ENCODE results near the gene NACAD. TPM values are rescaled to one million over a fixed set of nuclear protein-coding genes. Genes with fewer than 3 reads are reported as not detected.
A peak's percentile ranks its signal among the peaks of the same experiment; 100 is the strongest.
"Not testable (repeated sequence)": the region's sequence is repeated elsewhere in the genome, so short reads cannot be mapped to it uniquely, and the experiment has no call there.

NACAD gene
- total RNA-seq, 1 donor from 2014 or later: 1.0 TPM

DNA sequence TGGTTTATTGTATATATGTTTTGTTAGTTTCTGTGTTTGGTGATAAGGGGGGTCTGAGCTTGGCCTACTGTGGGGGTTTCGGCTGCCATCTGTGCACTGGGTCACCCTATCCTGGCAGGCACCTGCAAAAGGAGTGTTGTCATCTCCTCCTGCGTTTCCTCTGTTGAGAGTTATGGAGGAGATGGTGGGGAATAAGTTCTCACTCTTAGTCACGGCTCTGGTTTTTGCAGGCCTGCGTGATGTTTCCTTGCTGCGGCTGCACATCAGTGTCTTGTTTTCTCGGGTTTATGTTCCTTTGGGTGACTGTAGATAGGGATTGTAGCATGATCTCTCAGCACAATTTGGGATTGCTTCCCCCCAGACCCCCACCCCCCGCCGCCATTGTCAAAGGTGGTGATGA lies 52.0 kb downstream of the NACAD start:
- no peaks in the 10 kb centered on the region for H3K27me3 ChIP-seq (ENCODE audit: control insufficient read depth in 3 of 3, insufficient read depth in 3 of 3, low read length in 3 of 3)
- peaks cover 11 to 15% (median 13%) of the 10 kb centered on the region in 3 donors for H3K36me3 ChIP-seq (ENCODE audit: control insufficient read depth in 3 of 3, insufficient read depth in 3 of 3, low read length in 3 of 3)
- H3K4me1 ChIP-seq (ENCODE audit: control insufficient read depth in 3 of 3, insufficient read depth in 3 of 3, low read length in 3 of 3): peaks cover 15 to 21% (median 15%) of the 10 kb centered on the region in 3 donors
- H3K4me3 ChIP-seq (ENCODE audit: low read length in 3 of 3): no peak overlapping the region
- H3K9me3 ChIP-seq (ENCODE audit: control insufficient read depth in 3 of 3, low read length in 3 of 3): no peaks in the 10 kb centered on the region
- H3K9ac ChIP-seq (ENCODE audit: low read depth in 1 of 3, low read length in 3 of 3): no peak overlapping the region
- no peak overlapping the region for H3K27ac ChIP-seq (ENCODE audit: low read depth, low read length)

DNA sequence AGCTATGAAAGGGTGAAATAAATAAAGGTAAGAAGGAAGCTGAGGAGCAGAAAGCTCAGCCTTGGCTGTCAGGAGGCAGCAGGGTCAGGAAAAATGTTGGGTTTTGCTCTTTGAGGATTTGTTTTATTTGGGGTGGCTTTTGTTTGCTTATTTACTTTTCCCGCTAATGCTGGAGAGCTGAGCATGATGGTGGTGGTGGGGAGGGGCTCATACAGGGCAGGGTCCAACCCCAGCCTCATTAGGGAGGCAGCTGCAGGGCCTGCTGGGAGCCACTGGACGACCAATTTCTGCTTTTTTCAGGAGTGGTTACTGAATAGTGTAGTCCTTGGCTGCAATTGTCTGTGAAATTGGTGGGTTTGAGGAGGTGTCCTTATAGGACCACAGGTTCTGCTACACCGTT lies 52.5 kb downstream of the NACAD start:
- Histone ChIP-seq H3K9me3 (ENCODE audit: control insufficient read depth in 3 of 3, low read length in 3 of 3) (no peaks in the 10 kb centered on the region), H3K36me3 (ENCODE audit: control insufficient read depth in 3 of 3, insufficient read depth in 3 of 3, low read length in 3 of 3) (peaks cover 8 to 10% (median 8%) of the 10 kb centered on the region in 3 donors), H3K4me1 (ENCODE audit: control insufficient read depth in 3 of 3, insufficient read depth in 3 of 3, low read length in 3 of 3) (peaks cover 15 to 21% (median 15%) of the 10 kb centered on the region in 3 donors), H3K27me3 (ENCODE audit: control insufficient read depth in 3 of 3, insufficient read depth in 3 of 3, low read length in 3 of 3) (no peaks in the 10 kb centered on the region), H3K4me3 (ENCODE audit: low read length in 3 of 3) (no peak overlapping the region), H3K9ac (ENCODE audit: low read depth in 1 of 3, low read length in 3 of 3) (no peak overlapping the region), H3K27ac (ENCODE audit: low read depth, low read length) (no peak overlapping the region)

DNA sequence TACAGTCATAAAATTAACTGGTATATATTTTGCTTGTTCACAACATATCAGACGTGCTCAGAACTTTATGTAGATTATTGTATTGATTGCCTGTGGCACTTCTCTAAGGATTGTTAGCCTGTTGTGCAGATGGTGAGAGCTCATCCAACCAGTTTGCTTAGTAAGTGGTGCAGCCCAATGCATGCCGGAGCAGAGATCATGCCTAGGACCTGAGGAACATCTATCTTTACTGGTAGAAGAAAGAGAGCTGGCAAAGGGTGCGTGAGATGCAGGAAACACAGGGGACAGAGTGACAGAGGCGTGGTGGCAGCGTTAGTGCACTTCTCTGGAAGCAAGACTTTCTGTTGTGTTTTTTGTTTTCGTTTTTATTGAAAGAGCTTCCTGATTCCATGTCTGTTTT lies 52.9 kb downstream of the NACAD start:
- Histone ChIP-seq H3K27ac (ENCODE audit: low read depth, low read length) (no peak overlapping the region), H3K9me3 (ENCODE audit: control insufficient read depth in 3 of 3, low read length in 3 of 3) (no peaks in the 10 kb centered on the region), H3K36me3 (ENCODE audit: control insufficient read depth in 3 of 3, insufficient read depth in 3 of 3, low read length in 3 of 3) (peaks cover 7 to 9% (median 8%) of the 10 kb centered on the region in 3 donors), H3K4me1 (ENCODE audit: control insufficient read depth in 3 of 3, insufficient read depth in 3 of 3, low read length in 3 of 3) (peaks cover 15 to 21% (median 15%) of the 10 kb centered on the region in 3 donors), H3K9ac (ENCODE audit: low read depth in 1 of 3, low read length in 3 of 3) (no peak overlapping the region), H3K27me3 (ENCODE audit: control insufficient read depth in 3 of 3, insufficient read depth in 3 of 3, low read length in 3 of 3) (no peaks in the 10 kb centered on the region), H3K4me3 (ENCODE audit: low read length in 3 of 3) (no peak overlapping the region)

DNA sequence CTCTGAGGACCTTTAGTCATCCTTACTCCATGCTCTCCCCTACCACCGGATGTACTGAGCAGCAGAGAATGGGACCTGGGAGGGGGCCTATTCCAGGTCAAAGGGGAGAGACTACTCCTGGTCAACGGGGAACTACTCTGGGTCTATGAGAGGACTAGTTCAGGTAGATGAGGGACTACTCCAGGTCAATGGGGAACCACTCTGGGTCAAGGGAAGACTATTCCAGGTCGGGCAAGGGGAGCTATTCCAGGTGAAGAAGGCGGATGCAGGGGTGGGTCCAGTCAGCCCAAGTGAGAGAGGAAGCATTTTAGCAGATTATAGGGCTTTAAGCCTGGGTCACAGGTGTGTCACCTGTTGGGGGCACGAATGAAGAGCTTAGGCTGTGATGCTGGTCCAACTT lies 53.4 kb downstream of the NACAD start:
- H3K9me3 ChIP-seq (ENCODE audit: control insufficient read depth in 3 of 3, low read length in 3 of 3): no peaks in the 10 kb centered on the region
- H3K36me3 ChIP-seq (ENCODE audit: control insufficient read depth in 3 of 3, insufficient read depth in 3 of 3, low read length in 3 of 3): peaks cover 6 to 9% (median 7%) of the 10 kb centered on the region in 3 donors
- no peak overlapping the region for H3K27ac ChIP-seq (ENCODE audit: low read depth, low read length)
- H3K4me1 ChIP-seq (ENCODE audit: control insufficient read depth in 3 of 3, insufficient read depth in 3 of 3, low read length in 3 of 3): peaks cover 15 to 21% (median 15%) of the 10 kb centered on the region in 3 donors
- H3K4me3 ChIP-seq (ENCODE audit: low read length in 3 of 3): no peak overlapping the region
- H3K27me3 ChIP-seq (ENCODE audit: control insufficient read depth in 3 of 3, insufficient read depth in 3 of 3, low read length in 3 of 3): no peaks in the 10 kb centered on the region
- peak overlapping the region in 1 of 3 donors; percentile 3 for H3K9ac ChIP-seq (ENCODE audit: low read depth in 1 of 3, low read length in 3 of 3)

DNA sequence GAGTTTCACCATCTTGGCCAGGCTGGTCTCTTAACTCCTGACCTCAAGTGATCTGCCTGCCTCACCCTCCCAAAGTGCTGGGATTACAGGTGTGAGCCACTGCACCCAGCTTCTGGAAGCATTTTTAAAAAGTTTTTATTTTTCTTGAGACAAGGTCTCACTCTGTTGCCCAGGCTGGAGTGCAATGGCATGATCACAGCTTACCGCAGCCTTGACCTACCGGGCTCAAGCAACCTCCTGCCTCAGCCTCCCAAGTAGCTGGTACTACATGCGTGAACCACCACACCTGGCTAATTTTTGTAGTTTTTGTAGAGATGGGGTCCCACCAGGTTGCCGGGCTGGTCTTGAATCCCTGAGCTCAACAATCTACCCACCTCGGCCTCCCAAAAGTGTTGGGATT lies 54.1 kb downstream of the NACAD start:
- not testable (repeated sequence) for H3K9me3 ChIP-seq (ENCODE audit: control insufficient read depth in 3 of 3, low read length in 3 of 3); H3K27ac ChIP-seq (ENCODE audit: low read depth, low read length); H3K27me3 ChIP-seq (ENCODE audit: control insufficient read depth in 3 of 3, insufficient read depth in 3 of 3, low read length in 3 of 3); H3K9ac ChIP-seq (ENCODE audit: low read depth in 1 of 3, low read length in 3 of 3); H3K36me3 ChIP-seq (ENCODE audit: control insufficient read depth in 3 of 3, insufficient read depth in 3 of 3, low read length in 3 of 3); H3K4me3 ChIP-seq (ENCODE audit: low read length in 3 of 3)
- H3K4me1 ChIP-seq (ENCODE audit: control insufficient read depth in 3 of 3, insufficient read depth in 3 of 3, low read length in 3 of 3): peaks cover 15 to 21% (median 15%) of the 10 kb centered on the region in 3 donors

DNA sequence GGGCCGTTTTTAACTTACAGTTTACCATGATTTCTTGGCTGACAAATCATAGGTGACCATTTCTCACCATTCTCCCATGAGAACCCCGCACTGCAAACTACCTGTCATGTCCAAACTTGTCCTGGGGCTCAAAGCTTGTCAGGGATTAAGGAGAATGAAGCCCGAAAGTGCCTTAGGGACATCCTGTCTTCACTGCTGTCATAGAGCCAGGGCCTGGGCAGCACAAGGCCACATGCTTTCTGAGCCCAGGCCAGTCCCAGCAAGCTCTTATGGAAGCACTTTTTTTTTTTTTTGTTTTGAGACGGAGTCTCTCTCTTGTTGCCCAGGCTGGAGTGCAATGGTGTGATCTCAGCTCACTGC lies 54.9 kb downstream of the NACAD start:
- H3K27me3 ChIP-seq (ENCODE audit: control insufficient read depth in 3 of 3, insufficient read depth in 3 of 3, low read length in 3 of 3): no peaks in the 10 kb centered on the region
- peaks cover 15 to 21% (median 15%) of the 10 kb centered on the region in 3 donors for H3K4me1 ChIP-seq (ENCODE audit: control insufficient read depth in 3 of 3, insufficient read depth in 3 of 3, low read length in 3 of 3)
- no peak overlapping the region for H3K4me3 ChIP-seq (ENCODE audit: low read length in 3 of 3)
- no peaks in the 10 kb centered on the region for H3K9me3 ChIP-seq (ENCODE audit: control insufficient read depth in 3 of 3, low read length in 3 of 3)
- peaks cover 4 to 5% (median 4%) of the 10 kb centered on the region in 3 donors for H3K36me3 ChIP-seq (ENCODE audit: control insufficient read depth in 3 of 3, insufficient read depth in 3 of 3, low read length in 3 of 3)
- no peak overlapping the region for H3K9ac ChIP-seq (ENCODE audit: low read depth in 1 of 3, low read length in 3 of 3)
- peak overlapping the region; percentile 42 for H3K27ac ChIP-seq (ENCODE audit: low read depth, low read length)

DNA sequence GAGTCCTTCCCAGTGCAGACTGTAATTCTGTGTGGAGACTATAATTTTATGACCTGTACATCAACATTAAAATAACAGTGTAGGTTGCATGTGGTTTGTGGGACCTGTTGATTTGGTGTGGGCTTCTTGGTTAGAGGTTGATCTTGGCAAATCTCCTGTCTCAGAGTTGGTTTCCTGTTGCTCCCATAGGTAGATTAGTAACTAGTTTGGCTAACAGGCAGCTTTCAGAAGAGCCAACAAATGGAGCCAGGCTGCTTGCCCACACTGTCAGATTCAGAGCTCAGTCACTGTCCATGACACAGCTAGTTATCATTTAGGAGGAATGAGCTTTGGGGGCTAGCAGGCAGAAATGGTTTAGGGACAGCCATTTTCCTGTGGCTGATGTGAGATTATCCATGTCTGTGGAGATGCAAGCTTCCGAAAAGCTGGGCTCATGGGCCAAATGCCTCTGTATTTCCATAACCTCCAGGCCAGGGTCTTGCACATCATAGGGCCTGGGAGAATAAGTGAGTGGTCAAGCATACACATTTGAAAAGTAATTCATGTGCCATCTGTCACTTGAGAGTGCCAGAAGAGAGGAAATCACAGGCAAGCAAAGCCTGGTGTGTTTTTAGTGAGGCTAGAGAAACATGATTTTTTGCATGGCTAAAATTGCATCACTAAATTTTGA lies 55.4 kb downstream of the NACAD start:
- H3K27ac ChIP-seq (ENCODE audit: low read depth, low read length): peak overlapping the region; percentile 42
- H3K9ac ChIP-seq (ENCODE audit: low read depth in 1 of 3, low read length in 3 of 3): no peak overlapping the region

DNA sequence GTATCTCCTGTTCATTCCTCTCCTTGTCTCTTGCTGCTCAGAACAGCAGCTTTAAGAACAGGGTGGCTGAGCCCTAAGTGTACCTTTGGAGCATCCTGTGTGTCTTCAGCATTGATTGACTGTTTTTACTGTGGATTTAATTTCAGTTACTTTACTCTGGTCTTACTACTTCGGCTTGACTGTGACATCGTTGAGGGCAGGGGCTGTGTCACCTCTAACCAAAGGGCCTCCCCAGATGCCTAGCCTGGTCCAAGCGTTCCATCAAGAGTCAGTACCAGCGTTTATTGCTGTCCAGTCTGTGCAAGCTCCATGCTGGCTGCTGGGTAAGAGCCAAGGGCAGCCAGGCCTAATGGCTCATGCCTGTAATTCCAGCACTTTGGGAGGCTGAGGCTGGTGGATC lies 56.3 kb downstream of the NACAD start:
- Histone ChIP-seq H3K27ac (ENCODE audit: low read depth, low read length) (no peak overlapping the region), H3K9ac (ENCODE audit: low read depth in 1 of 3, low read length in 3 of 3) (no peak overlapping the region), H3K4me1 (ENCODE audit: control insufficient read depth in 3 of 3, insufficient read depth in 3 of 3, low read length in 3 of 3) (peaks cover 15 to 21% (median 15%) of the 10 kb centered on the region in 3 donors), H3K9me3 (ENCODE audit: control insufficient read depth in 3 of 3, low read length in 3 of 3) (no peaks in the 10 kb centered on the region), H3K4me3 (ENCODE audit: low read length in 3 of 3) (no peak overlapping the region), H3K36me3 (ENCODE audit: control insufficient read depth in 3 of 3, insufficient read depth in 3 of 3, low read length in 3 of 3) (no peaks in the 10 kb centered on the region), H3K27me3 (ENCODE audit: control insufficient read depth in 3 of 3, insufficient read depth in 3 of 3, low read length in 3 of 3) (no peaks in the 10 kb centered on the region)

More for the DNA sequence above, 55.4 kb downstream of the NACAD start:
- Histone ChIP-seq H3K4me1 (ENCODE audit: control insufficient read depth in 3 of 3, insufficient read depth in 3 of 3, low read length in 3 of 3) (peaks cover 15 to 21% (median 15%) of the 10 kb centered on the region in 3 donors), H3K4me3 (ENCODE audit: low read length in 3 of 3) (no peak overlapping the region), H3K9me3 (ENCODE audit: control insufficient read depth in 3 of 3, low read length in 3 of 3) (no peaks in the 10 kb centered on the region), H3K36me3 (ENCODE audit: control insufficient read depth in 3 of 3, insufficient read depth in 3 of 3, low read length in 3 of 3) (peaks cover 0 to 2% (median under 1%) of the 10 kb centered on the region in 3 donors), H3K27me3 (ENCODE audit: control insufficient read depth in 3 of 3, insufficient read depth in 3 of 3, low read length in 3 of 3) (no peaks in the 10 kb centered on the region)

DNA sequence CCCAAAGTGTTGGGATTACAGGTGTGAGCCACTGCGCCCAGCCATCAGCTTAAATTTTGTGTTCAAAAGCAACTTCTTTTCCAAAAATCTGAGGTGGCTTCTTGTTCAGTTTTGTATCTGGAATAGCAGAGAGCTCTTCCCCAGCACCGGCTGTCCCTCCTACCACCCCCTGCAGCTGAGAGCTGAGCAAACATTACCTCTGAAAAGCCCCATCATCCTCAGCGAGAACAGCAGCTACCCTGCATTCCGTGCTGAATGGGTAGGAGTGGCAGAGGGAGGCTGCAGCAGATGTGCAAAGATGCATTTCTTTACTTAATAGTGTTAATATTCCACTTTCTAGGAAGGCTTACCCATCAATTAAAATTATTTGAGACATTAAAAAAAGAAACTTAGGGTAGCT lies 56.9 kb downstream of the NACAD start:
- no peak overlapping the region for H3K27ac ChIP-seq (ENCODE audit: low read depth, low read length)
- no peak overlapping the region for H3K4me3 ChIP-seq (ENCODE audit: low read length in 3 of 3)
- H3K27me3 ChIP-seq (ENCODE audit: control insufficient read depth in 3 of 3, insufficient read depth in 3 of 3, low read length in 3 of 3): no peaks in the 10 kb centered on the region
- no peaks in the 10 kb centered on the region for H3K9me3 ChIP-seq (ENCODE audit: control insufficient read depth in 3 of 3, low read length in 3 of 3)
- H3K4me1 ChIP-seq (ENCODE audit: control insufficient read depth in 3 of 3, insufficient read depth in 3 of 3, low read length in 3 of 3): peaks cover 15 to 21% (median 15%) of the 10 kb centered on the region in 3 donors
- H3K9ac ChIP-seq (ENCODE audit: low read depth in 1 of 3, low read length in 3 of 3): no peak overlapping the region
- H3K36me3 ChIP-seq (ENCODE audit: control insufficient read depth in 3 of 3, insufficient read depth in 3 of 3, low read length in 3 of 3): peaks cover 0 to 3% (median 0%) of the 10 kb centered on the region in 3 donors
